AG09319 (cell line): ENCODE data around the gene JAM3.

Experiments
- DNase-seq: peaks from one replicate; pipeline ENCODE4 v3.0.0-alpha.2; 2010; ENCODE audit warnings: low read depth; ENCODE audit errors: extremely low read depth
- CTCF ChIP-seq: IDR thresholded peaks from 2 replicates; pipeline ENCODE4 v1.5.1; 2011; ENCODE audit warnings: low read depth, mild to moderate bottlenecking, inconsistent platforms, low read length, moderate library complexity

The JAM3 gene

GRCh38 chr11:134151083-134151747 is 82.3 kb downstream of the JAM3 start:
- no peak for DNase-seq
- TF ChIP-seq CTCF = no peak

GRCh38 chr11:134152696-134153095 is 83.8 kb downstream of the JAM3 start:
- no peak for DNase-seq

GRCh38 chr11:134153147-134153905 is 84.5 kb downstream of the JAM3 start:
- TF ChIP-seq CTCF = no peak
- DNase-seq = no peak

More at GRCh38 chr11:134152696-134153095, 83.8 kb downstream of the JAM3 start:
- no peak for TF ChIP-seq CTCF

- no peak for TF ChIP-seq CTCF
- no peak for DNase-seq
These were observed 85.6 kb downstream of the JAM3 start for GRCh38 chr11:134154441-134154840.

- TF ChIP-seq CTCF = no peak
- no peak for DNase-seq
These were observed 86.6 kb downstream of the JAM3 start for GRCh38 chr11:134155456-134155855.

- TF ChIP-seq CTCF = no peak
- DNase-seq = no peak
These were observed 87.3 kb downstream of the JAM3 start for GRCh38 chr11:134155946-134156865.
